Measurements from ENCODE around the gene ANKZF1.
"Not testable (repeated sequence)": the region's sequence is repeated elsewhere in the genome, so short reads cannot be mapped to it uniquely, and the experiment has no call there.

Gene ANKZF1

GRCh38 chr2:219254590-219255201, 25.1 kb downstream of the ANKZF1 start:
- peak; percentile 70 for DNase-seq

GRCh38 chr2:219258942-219259341, 29.3 kb downstream of the ANKZF1 start:
- not testable (repeated sequence) for DNase-seq

DNA sequence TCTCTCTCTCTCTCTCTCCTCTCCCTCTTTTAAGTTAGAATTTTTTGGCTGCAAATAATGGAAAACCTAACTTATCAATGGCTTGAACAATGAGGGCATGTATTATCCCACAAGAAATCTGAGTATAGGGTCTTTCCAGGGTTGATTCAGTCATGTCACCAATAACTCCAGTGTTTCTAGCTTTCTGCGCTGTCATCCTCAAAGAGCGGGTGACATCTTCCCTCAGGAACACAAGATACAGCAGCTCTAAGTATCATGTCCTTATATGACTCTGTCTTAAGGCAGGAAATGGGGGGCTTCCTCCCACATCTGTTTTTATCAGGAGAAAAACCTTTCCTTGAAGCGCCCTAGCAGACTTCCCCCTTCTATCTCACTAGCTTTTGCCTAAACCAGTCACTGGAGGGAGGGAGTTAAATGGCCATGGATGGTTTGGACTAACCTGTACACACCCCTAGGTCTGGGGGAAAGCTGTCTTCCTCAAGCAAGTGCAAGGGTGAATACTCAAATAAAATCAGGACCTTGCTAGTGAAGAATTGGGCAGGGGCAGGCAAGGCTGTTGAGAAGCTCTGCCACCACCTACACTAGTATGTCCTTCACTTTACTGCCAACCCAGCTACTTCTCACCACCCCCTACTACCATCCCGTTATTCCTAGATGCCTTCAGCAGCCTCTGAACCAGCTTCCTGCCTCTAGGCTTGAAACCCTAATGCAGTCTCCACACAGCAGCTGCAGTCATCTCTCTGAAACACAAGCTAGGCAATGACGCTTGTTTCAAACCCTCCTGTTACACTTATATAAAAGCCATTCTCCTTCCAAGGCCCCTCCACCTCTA, 31.6 kb downstream of the ANKZF1 start:
- no peak for DNase-seq

DNA sequence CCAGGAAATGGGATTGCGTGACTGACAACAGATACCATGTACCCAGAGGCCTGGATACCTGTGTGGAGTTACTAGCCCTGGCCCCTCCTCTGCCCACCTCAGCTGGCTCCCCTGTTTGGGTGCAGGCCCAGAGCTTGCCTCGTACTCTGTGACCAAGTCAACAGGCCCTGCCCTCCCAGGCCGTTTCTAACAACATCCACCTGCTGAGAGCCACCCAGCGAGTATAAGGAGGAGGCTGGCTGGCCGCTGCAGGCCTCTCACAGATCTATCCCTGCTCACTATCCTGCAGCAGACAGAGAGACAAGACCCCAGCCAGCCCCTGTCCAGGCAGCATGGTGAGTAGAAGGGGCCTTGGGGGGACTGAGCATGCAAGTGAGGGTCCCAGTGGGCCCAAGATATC, 36.6 kb downstream of the ANKZF1 start:
- DNase-seq: no peak

- no peak for DNase-seq
Observed at GRCh38 chr2:219266886-219267285, 37.3 kb downstream of the ANKZF1 start.

- DNase-seq: no peak
Observed at GRCh38 chr2:219268294-219268693, 38.7 kb downstream of the ANKZF1 start.

DNA sequence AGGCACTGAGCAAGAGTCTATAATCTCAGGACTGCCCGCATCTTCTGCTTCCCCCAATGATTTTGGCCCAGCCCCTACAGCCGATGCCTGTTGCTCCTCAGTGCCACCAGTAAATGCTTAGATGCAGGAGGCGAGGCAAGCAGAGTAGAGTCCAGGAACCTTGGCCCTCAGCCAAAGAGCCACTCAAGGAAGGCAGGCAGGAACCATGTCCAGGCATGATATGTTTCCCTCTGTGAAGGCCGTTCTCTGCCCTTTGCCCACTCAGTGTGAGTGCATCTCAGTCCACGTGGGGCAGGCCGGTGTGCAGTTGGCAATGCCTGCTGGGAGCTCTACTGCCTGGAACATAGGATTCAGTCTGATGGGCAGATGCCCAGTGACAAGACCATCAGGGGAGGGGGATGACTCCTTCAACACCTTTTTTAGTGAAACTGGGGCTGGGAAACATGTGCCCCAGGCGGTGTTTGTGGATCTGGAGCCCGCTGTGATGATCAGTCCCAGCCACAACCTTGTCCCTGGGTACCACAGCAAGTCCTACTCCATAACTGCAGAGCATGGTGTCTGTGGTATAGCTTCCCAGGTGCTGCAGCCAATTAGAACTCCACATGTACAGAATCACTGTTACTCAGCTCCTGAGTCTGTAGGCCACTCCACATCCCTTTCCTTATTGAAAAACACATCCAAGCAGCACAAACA, 39.9 kb downstream of the ANKZF1 start:
- DNase-seq: no peak

GRCh38 chr2:219270055-219270372, 40.4 kb downstream of the ANKZF1 start:
- DNase-seq: no peak

- no peak for DNase-seq
Observed at GRCh38 chr2:219271021-219271420, 41.4 kb downstream of the ANKZF1 start.

GRCh38 chr2:219272356-219272755, 42.8 kb downstream of the ANKZF1 start:
- DNase-seq: no peak

GRCh38 chr2:219272995-219273394, 43.4 kb downstream of the ANKZF1 start:
- peak; percentile 39 for DNase-seq

GRCh38 chr2:219273937-219274336, 44.3 kb downstream of the ANKZF1 start:
- no peak for DNase-seq

DNA sequence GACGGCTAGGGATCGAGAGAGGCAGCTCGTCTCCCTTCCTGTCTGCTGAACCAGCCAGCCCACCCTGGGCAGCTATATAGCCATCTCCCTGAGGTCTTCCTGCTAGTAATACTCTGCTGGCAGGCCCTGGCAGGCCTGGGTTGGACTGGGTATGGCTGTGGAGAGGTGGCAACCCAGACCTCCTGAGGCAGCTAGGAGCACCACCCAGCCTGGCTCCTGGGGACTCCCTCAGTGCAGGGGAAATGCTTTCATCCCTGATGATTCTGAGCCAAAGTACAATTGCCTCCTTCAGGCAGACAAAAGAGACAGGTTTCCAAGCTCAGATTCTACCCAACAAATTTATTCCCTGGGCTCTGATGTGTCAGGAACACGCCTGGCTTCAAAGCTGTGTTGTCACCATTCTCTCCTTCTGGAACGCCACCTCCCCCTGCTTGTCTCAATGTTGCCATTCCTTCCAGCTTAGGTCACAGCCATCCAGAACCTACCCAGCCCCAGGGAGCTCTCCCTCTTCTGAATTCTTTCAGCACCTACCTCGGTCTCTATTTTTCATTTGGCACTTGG, 44.8 kb downstream of the ANKZF1 start:
- no peak for DNase-seq

GRCh38 chr2:219277703-219278654, 48.4 kb downstream of the ANKZF1 start:
- peak; percentile 77 for DNase-seq

DNA sequence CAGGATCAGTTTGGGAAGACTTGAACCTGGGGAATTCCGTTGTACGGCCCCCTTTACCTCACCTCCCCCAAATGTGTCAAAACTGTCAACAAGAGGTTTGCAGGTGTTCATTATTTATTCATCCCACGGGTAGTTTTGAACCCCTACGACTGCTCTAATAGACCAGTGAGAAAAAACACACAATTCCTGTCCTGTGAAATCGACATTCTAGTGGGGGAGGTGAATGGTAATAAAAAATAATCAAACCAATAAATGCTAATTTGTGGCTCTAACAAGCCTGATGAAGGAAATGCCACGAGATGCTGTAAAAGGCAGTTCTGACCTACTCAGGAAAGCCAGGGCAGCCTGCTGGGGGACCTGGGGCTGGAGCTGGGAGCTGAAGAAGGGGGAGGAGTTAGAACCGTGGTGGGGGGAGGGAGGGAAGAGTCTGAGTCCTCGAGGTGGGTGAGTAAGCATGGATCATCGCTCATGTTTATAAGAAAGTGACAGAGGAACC, 49.1 kb downstream of the ANKZF1 start:
- DNase-seq: no peak

- peak; percentile 99 for DNase-seq
Observed at GRCh38 chr2:219279151-219279915, 49.7 kb downstream of the ANKZF1 start, which contains the start of gene DNAJB2. TSS of gene DNAJB2 (plus strand) at chr2:219279366. CDS start at chr2:219279834, 468 bp downstream.

DNA sequence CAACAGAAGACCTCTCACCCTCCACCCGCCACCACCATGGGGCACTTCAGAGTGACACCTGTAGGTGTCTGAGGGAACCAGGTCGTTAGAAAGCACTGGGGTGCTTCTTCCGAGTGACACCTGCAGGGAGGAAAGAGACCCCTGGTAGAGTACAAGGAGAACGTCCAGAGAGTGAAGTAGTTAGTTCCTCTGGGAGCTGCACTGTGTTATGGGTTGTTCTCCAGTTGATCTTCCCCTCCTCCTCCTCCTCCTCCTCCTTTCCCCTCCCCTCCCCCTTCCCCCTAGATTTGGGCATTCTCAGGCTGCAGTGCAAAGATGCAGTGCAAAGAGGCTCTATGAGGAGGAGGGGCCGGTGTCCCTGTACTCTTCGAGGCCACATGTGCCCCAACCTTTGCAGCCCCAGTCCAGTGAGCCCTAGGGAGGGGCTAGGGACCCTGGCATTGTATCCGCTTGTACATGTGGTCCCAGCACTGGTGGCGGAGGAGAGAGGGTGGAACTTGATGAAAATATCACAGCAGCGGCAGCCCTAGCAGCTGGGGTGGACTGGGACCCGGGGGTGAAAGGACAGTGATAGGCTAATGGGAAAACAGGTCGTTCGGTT, 50.4 kb downstream of the ANKZF1 start:
- no peak for DNase-seq

DNA sequence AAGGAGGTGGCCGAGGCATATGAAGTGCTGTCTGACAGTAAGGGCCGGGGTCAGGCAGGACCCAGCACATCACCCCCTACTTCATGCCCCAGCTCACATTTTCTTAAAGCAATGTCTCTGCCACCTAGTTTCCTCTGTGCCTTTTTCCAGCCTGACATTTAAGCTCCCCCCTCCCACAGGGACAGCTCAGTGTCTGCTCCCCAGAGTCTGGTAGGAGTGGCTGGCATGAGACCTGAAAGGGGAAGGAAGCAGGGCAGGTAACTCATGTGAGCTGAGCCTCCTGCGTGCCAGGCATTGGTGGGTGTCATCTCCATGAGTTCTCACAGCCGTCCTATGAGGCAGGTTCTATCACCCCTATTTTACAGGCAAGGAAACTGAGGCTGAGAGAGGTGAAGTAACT, 51.0 kb downstream of the ANKZF1 start:
- DNase-seq: no peak

DNA sequence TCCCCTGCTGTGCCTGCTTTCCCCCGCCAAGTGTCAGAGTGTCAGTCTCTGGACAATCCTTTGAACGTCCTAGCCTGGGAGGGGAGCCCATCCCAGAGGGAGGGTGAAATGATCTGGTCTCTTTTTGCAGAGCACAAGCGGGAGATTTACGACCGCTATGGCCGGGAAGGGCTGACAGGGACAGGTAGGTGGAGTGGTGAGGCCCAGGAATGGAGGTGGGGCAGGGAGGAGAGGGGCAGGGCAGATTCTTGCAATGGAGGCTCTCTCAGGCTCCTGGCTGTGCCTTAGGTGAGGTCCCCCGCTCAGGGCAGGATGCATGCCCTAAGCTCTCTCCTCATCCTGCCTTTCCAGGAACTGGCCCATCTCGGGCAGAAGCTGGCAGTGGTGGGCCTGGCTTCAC, 52.0 kb downstream of the ANKZF1 start:
- DNase-seq: no peak

GRCh38 chr2:219282375-219282774, 52.8 kb downstream of the ANKZF1 start:
- DNase-seq: no peak

Measured in suppressor macrophage treated with lipopolysaccharide for 4 hours (primary cell).